Brain pericyte (primary cell): ENCODE data around the gene MYBPH.

Experiments
- DNase-seq: peaks from one replicate; pipeline ENCODE4 v3.0.0-alpha.2; 2012; ENCODE audit warnings: low read depth, low spot score

MYBPH gene

DNA sequence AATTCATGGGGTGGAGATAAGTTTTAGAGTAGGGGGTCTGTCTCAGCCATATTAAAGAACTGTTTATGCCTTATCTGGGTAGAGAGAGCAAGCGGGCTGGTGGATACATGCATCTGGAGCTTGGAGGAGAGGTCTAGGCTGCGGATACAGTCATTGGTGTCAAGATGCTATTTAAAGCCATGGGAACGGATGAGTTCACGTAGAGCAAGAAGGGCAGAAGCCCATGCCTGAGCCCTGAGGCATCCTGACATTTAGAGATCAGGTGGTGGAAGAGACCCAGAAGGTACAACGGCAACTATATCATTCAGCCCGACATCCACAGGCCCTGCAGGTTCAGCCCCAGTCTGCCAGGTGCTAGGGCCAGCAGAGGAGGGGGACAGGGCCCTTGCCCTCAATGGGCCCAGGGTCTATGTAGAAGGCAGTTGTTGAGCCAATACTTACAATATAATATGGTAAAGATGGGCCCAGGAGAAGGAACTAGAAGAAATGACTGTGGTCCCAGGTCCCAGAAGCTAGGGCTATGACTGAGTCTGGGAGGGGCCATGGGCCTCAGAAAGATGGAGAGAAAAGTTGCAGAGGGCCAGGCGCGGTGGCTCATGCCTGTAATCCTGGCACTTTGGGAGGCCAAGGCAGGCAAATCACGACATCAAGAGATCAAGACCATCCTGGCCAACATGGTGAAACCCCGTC lies 26.0 kb upstream of the MYBPH start:
- no peak for DNase-seq

DNA sequence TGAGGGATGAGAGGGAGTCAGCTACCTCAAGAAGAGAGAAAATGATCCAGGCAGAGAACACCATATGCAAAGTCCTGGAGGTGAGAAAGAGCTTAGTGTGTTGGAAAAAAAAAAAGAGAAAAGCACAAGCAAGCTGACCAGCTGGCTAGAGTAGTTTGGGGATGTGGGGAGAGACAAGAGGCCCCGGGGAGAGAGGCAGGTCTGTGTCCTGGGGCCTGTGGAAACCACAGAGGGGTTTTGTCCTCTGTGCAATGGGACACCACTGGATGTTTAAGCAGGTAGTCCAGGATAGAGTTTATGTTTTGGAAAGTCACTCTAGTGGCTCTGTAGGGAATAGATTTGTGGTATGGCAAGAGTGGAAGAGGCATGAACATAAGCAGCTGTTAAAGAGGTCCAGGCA lies 25.3 kb upstream of the MYBPH start:
- DNase-seq: no peak

DNA sequence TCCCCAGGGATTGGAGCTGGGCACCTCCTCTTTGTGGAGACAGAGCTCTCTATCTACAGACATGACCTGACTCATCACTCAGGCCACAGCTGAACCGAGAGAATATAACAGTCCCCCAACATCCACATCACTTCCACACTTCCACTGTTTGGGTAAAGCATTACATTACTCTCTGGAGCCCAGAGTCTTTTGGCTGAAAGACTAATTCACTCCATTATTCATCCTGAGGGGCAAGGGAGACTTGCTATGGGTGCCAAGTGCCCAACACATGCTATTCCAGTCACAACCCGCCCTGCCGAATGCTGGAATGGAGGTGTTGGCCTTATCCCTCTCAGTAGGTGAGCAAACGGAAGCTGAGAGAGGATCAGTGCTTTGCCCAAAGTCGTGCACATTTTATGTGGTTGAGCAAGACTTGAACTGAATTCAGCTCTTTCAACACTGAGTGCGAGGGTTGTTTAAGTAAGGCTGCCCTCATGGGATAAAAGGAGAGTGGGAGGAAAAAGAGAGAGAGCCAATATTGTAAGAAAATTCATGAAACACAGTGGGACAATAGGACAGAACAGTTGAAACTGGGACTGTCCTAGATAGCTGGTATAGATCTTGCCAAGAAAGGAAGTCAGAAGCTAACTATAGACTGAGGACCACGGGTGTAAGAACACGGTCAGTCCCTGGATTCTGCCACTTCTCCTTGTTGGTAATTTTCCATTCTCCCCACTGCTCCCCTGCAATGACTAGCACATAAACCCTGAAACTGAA lies 24.4 kb upstream of the MYBPH start:
- DNase-seq: no peak

DNA sequence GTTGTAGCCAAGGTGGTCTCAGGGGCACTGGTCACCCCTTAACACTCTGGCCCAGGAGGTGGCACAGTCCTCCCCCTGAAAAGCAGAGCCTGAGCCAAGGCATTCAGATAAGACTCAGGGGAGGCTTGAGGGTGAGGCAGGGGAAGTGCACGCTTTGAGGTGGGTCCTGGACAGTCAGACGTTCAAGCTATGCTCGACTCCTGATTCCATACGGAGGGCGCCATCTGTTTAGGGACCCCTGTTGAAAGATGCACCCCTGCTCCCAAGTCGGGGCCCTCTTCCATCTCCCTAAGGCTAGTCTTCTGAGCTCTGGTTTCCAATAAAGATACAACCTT lies 23.8 kb upstream of the MYBPH start:
- DNase-seq: no peak

DNA sequence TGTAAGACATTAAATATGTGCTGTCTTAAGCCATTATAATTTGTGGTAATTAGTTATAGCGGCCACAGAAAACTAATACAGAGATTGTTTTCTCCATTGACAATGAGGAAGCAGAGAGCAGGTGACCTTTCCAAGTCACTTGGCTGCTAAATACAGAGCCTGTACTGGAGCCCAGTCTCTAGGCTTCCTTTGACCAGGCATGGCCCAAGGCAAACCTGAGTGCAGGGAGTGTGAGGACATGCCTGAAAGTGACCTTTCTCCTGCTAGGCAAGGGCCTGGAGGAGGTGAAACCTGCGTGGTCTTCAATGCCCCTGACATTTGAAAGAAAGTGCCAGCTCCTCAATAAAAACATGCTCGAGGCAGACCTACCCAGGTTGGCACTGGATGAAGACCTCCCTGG lies 23.4 kb upstream of the MYBPH start:
- DNase-seq: no peak

DNA sequence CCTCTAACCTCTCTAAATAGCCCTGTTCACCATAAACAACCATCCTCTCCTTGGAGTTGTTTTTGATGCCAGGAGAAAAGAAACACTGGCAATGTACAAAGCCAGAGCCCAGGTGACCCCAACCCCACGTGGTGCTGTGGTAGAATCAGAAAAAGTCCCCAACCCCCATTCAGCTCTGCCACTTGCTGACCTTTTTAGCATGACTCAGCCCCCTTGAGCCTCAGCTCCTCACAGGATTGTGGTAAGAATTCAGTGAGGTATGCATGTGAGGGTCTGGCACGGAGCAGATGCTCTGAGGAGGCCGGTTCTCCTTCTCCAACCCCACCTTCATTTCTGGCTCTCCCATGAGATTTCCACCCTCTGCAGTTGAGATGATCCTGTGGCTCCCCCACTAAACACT lies 22.0 kb upstream of the MYBPH start:
- DNase-seq: no peak

DNA sequence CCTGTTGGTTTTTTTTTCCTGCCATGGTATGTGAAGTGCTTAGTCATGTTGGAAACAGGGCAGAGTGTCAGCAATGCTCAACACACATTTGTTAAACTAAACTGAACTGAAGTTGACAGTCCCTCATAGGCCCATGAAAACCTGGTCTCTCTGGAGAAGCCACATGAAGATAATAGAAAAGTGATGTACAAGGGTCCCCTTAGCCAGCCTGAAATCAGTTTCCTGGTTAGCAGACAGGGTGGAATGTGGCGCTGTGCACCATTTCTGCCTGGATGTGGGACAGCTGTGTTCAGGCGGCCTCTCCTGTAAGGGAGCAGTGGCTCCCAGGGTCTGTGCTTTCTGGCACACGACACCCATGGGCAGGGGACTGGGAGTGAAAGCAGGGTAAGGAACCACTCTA lies 20.7 kb upstream of the MYBPH start:
- DNase-seq: no peak

DNA sequence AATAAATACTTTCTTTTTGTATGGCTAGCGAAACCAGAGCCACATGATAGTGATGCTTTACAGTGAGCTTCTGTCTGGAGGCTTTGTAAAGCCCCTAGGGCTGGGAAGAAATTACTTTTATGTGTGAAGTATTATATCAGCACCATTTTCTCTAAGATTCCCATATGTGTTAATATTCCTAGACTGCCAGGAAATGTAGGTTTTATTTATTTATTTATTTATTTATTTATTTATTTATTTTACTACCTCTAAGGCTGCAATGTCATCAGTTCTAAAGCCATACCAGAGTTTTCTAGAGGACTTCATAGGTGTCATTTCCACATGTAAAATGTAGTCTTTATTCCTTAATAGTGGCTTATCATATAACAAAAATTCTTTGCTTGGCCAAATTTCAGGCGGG lies 15.3 kb upstream of the MYBPH start:
- DNase-seq: no peak

DNA sequence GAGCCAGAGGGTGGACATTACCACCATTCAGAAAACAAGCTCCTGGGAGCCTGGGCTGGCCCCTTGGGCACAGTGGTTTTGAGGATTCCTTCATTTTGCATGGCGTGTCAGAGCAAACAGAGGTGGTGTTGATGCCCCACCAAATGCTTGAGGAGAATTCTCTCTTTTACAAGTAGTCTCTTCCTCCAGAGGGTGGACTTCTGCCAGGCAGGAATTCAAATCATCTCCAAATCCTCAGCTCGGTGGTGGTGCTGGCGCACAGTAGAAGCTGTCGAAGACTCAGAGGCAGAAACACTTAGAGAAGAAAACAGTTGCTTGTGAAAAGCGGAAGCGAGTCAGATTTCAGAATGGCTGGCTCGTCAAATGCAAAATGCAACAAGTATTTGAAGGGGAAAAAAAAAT lies 14.3 kb upstream of the MYBPH start:
- DNase-seq: no peak

DNA sequence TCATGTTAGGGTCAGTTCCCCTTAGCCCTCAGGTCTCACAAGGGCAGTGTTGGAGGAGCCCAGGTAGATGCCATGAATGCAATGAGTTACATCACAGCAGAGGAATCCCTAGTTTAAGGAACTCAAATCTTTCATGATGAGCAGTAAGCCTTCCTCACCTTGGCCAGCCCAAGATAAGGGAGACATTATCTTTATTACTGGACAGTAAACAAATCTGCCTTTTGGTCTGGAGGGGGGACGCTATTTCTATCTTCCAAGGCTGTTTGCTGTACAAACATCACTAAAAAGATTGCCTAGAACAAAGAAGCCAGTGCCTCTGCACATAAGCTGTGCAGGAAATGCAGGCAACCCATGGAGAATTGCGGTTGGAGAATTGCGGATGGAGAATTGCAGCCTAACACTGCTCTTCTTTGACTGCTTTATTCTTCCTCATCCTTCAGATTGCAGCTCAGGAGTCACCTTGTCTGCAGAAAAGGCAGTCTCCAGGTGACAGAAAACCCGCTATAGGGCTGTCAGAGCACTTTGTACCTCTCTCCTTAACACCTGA lies 13.1 kb upstream of the MYBPH start:
- no peak for DNase-seq

DNA sequence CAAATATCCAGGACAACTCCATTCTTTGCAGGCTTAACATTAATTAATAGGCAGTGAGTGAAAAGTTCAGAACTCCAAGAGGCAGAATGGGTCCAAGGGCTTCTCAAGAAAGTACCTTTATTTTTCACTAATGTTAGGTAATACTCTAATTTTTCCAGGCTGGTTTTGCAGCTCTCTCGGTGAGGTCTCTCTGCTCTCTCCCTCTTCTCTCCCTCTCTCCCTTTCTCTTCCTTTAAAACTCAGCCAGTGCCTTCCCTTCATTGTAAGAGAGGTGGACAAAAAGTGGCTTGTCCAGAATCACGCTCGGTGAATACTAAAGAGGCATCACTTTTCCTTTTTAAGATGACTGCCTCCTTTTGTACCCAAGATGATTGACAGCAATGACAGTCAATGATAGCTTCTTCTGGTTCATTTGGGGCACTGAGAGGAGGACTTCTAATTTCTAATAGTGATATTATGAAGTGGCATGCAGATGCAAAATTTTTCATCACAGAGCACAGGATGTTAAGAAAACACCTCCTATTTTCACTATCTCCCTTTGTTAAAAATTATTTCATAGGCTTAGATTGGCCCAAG lies 12.2 kb upstream of the MYBPH start:
- no peak for DNase-seq

DNA sequence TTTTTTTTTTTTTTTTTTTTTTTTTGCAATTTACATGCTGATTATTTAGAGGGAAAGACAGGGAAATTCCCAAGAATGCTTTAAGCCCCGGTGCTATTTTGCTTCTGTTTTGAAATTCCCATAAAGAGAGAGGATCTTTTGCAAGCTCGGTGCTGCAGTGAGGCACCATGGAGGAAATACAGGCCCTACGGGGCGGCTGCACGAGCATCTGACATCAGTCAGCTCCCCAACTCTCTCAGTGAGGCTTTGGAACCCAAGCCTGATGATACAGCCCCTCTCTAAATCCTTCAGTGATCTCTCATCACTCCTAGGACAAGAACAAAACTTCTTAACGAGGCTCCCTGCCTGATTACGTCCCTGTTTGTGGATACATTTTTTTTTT lies 11.7 kb upstream of the MYBPH start:
- no peak for DNase-seq

DNA sequence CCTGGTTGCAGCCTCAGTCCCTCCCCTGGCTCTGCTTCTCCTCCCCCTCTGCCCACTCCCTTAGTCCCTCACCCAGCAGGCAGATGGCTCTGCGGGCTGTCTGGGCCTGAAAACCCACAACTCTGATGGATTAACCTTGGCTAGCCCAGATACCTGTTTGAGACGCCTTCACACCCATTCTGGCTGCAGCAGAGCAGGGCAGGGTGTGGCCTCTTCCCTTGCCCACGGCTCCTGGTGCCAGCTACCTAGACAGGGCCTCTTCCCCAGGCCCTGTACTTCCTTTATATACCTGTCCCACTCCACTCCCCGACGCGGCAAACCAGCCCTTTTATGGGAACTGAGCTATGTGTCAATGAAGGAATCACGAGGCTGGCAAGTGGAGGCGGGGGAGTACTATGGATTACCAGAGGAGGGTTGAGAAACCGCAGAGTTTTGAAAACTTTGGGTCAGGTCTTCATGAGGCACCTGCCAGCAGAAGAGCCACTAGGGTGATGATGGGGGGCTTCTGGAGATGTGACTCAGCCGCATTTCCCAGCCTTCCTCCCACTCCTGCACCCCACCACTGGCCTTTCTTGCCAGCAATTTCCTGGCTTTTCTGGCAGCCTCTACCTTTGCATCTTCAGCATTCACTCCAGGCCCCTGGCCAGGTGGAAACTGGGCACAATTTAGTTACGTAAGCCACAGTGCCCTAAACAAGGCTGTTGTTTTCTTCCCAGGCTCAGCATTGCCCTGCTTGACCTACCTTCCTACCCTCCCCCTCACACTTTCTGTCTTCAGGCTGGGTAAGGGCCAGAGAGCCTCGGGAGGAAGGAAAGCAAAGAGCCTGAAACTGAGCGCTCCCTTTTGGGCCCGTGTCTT lies 11.0 kb upstream of the MYBPH start, which contains the start of gene CHI3L1:
Gene CHI3L1 (minus strand): TSS at position 259 of the 858 bp plus-strand sequence. CDS start 81 bp downstream, at position 178.
- no peak for DNase-seq

DNA sequence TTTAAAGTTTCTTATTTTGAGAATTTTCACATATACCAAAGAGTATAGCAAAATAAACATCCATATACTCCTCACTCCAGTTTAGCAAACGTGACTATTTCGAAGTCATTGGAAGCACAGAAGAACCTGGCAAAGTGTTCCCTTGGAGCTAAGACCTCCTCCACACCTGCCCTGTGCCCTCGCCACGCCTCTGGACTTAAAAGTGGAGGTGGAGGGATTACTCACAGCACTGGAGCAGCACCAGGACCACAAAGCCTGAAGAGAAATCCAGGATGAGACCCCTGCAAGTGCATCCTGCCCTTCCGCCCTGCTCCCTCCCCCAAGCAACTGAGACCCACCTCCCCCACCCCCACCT lies 10.4 kb upstream of the MYBPH start:
- DNase-seq: no peak

DNA sequence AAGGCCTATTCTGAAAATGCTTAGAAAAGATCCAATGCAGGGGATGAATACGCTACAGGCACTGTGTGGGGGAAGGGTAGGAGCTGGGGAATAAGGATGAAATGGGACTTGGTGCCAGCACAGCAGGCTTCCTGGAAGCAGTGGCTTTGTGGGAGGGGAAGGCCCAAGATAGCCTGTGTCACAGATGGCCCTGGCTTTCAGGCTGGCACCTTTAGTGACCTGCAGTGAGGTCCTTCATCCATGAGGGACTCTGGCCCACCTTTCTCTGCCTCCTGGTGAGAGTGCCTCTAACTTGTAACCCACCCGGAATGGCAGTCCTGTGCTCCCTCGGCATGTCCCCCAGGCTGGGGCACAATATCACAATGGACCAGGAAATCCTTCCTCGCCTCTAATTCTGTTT lies 10.0 kb upstream of the MYBPH start:
- no peak for DNase-seq

DNA sequence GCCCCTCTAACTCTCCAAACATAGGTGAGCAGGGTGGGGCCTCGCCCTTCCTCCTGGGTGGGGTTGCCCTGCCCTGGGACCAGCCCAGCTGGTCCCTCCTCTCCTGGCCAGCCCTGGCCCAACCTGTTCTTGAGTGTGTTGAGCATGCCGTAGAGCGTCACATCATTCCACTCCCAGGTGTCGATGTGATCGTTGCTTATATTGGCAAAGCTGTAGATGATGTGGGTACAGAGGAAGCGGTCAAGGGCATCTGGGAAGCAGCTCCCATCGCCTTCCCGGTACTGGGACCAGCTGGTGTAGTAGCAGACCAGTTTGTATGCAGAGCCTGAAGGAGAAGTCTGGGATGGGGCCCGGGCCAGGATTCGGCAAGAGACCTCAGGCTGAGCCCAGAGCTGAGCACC lies 9.4 kb upstream of the MYBPH start:
- DNase-seq: no peak

DNA sequence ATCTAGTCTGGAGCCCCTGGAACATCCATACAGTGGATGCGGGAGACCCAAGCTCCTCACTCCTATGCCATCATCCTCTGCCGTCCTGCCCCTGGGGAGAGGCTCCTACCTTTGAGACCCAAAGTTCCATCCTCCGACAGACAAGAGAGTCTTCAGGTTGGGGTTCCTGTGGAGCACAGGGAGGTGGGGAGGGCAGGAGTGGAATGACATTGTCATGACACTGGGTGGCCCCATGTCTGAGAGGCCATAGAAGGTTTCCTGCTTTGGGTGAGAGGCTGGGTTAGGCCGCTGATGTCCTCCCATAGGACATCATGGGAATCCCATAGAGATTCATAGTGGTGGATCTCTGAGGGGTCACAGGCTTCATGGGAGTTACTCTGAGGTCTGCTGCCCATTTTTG lies 8.8 kb upstream of the MYBPH start:
- no peak for DNase-seq

DNA sequence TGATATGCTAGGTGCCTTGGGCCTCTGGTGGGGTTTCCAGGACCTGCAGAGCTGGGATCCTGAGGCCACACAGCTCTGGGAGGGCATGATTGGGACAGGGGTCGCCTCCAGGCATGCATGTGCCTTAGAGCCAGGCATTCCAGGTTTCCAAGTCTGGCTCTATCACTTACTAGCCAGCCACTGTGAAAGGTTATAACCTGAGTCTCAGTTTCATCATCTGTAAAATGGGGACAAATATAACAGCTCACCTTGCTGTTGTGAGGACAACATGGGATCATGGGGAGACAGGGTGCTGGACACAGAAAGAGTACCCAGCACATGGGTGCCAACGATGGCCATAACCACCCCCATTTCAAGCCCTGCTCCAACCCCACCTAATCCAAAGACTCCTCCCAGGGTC lies 8.2 kb upstream of the MYBPH start:
- no peak for DNase-seq

DNA sequence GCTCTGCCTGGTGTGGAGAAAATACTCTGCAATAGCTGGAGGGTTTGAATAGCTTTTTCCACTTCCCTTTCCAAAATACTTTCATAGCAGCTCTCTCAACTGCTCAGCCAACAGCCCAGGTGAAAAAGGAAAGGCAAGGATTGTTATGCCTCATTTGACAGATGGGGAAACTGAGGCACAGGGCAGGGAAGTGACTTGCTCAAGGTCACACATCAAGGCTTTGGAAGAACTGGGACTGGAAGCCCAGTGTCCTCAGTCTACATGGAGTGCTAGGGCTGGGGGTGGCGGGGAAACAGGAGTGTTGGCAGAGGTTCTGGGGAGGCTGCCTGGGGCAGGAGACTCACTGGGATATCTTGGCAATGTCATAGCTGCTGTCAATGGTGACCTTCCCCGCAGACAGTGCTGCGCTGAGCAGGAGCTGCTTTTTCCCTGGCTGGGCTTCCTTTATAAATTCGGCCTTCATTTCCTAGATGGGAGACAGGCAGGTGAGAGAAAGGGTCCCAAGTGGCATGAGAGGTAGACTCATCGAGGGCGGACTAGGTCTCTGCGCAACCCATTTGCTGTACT lies 6.8 kb upstream of the MYBPH start:
- DNase-seq: no peak

DNA sequence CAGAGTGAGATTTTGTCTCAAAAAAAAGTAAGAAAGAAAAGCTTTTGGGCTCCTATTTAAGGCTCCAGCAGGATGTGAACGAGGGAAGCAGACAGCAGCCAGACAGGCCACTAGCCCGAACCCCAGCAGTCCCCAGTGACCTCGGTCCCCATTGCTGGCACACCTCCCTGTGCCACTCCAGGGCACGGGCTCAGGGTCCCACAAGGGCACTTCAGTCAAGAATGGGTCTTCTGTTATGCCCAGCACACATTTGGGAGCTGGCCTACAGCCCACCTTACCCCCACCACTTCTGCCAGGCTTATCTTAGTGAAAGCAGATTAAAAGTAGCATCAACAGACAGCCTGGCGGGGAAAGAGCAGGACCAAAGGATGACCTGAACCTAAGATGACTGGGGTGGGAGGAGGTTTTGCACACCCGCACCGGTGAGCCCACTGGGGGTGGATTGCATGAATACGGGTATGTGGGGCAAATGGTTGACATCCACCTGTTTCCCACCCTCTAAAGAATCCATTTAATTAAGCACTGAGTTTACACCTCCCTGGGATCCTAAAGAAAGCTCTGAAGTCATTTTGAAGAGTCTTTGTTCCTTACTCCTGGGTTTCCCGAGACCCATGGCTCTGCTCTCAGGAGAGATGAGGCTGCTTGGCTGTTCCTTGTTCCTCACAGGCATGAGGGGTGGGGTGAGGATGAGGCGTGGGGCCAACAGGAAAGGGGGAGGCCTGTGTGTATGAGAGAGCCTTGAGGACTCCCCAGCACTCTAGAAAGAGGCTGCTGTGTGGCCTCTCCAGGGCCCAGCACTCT lies 6.2 kb upstream of the MYBPH start:
- no peak for DNase-seq
